ENCODE measurements around the gene FOXD4L1.
"Not testable (repeated sequence)": the region's sequence is repeated elsewhere in the genome, so short reads cannot be mapped to it uniquely, and the experiment has no call there.

The FOXD4L1 gene

GRCh38 chr2:113524986-113525385, 26.5 kb downstream of the FOXD4L1 start:
- DNase-seq (ENCODE audit: low spot score): not testable (repeated sequence)

GRCh38 chr2:113527350-113528045, 29.0 kb downstream of the FOXD4L1 start:
- not testable (repeated sequence) for DNase-seq (ENCODE audit: low spot score)

GRCh38 chr2:113528126-113528525, 29.7 kb downstream of the FOXD4L1 start:
- DNase-seq (ENCODE audit: low spot score): not testable (repeated sequence)

GRCh38 chr2:113528904-113529303, 30.4 kb downstream of the FOXD4L1 start:
- not testable (repeated sequence) for DNase-seq (ENCODE audit: low spot score)

GRCh38 chr2:113532991-113533390, 34.5 kb downstream of the FOXD4L1 start:
- not testable (repeated sequence) for DNase-seq (ENCODE audit: low spot score)

GRCh38 chr2:113536573-113536972, 38.1 kb downstream of the FOXD4L1 start:
- DNase-seq (ENCODE audit: low spot score): not testable (repeated sequence)

- not testable (repeated sequence) for DNase-seq (ENCODE audit: low spot score)
Measured at GRCh38 chr2:113540834-113541203, 42.4 kb downstream of the FOXD4L1 start.

GRCh38 chr2:113541204-113541975, 42.9 kb downstream of the FOXD4L1 start:
- DNase-seq (ENCODE audit: low spot score): not testable (repeated sequence)

GRCh38 chr2:113541976-113542485, 43.6 kb downstream of the FOXD4L1 start:
- DNase-seq (ENCODE audit: low spot score): not testable (repeated sequence)

GRCh38 chr2:113542529-113542928, 44.1 kb downstream of the FOXD4L1 start:
- not testable (repeated sequence) for DNase-seq (ENCODE audit: low spot score)
